Measurements from ENCODE around the gene IL17B.

The IL17B gene

DNA sequence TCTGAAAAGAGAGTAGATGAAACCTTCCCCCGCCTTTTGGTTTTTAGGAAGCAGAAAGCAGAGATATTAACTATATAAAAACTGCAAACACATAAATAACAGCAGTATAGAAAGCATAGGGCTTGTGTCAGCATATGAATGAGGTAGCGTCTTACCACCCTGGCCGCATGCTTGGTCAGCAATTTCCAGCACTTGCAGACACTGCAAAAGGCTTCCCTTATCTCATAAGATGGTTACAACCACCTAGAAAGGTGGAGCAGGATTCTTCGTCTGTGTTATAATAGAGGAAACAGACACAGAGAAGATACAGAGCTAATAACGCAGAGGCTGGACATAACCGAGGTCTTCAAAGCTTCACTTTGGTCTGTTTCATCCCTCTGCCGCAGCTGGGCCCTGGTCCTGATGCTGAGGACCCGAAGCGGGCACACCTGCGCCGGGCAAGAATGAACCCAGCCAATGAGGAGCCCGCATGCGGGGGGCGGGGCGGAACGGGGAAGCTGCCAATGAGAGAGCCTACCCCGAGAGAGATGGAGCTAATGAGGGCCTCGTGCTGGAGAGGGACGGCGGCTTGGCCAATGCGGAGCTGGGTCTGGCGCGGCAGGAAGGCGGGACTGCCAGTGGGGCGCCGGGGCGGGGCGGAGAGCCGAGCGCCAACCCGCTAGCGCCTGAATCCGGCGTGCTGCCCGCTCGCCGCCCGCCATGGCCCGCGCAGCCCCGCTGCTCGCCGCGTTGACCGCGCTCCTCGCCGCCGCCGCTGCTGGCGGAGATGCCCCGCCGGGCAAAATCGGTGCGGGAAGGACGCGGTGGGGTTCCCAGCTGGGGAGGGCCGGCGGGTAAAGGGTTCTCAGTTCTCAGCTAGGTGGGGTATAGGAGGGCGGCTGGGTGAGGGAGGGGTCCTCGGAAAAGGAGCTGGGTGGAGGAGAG, 21.5 kb downstream of the IL17B start, which contains the start of gene PCYOX1L:
Gene PCYOX1L, plus strand, starts transcription at position 677 of the 924 bp plus-strand sequence. Its CDS starts 23 bp downstream, at position 700.
- H3K9me3 ChIP-seq (ENCODE audit: control extremely low read depth in 1 of 5, control insufficient read depth in 4 of 5, insufficient read depth in 2 of 5, low read depth in 1 of 5, low read length in 4 of 5): no peaks in the 10 kb centered on the region
- under 1% methylated on average over 54 of the region's 61 CpGs for WGBS (ENCODE audit: insufficient coverage)
- peaks cover 2 to 16% (median 9%) of the 10 kb centered on the region in 4 experiments for H3K36me3 ChIP-seq (ENCODE audit: control insufficient read depth in 4 of 4, insufficient read depth in 4 of 4, low read length in 3 of 4)
- CTCF ChIA-PET: interaction anchor here (0.9 to 22.5 kb wide), 11 partner anchors 8 to 43 kb away, joined by 3 to 209 read pairs (median 4); partner anchors contain the start of gene IL17B
- H3K27ac ChIP-seq (ENCODE audit: insufficient read depth in 1 of 2, low read depth in 1 of 2, low read length in 2 of 2, poor library complexity in 1 of 2, severe bottlenecking in 2 of 2): peak within 1 kb of the TSS in 1 of 2 experiments; percentile 73
- POLR2A ChIA-PET: interaction anchor here (0.7 to 1.4 kb wide), 2 partner anchors 11 to 23 kb away, joined by 3 to 4 read pairs; no protein-coding TSS in a partner anchor
- peaks cover 2 to 34% (median 13%) of the 10 kb centered on the region in 4 experiments for H3K4me1 ChIP-seq (ENCODE audit: control extremely low read depth in 1 of 4, control insufficient read depth in 4 of 4, insufficient read depth in 4 of 4, low read length in 3 of 4)
- peak; percentile 92 to 96 (median 93) for DNase-seq
- H3K4me3 ChIP-seq (ENCODE audit: control insufficient read depth in 1 of 7, extremely low read depth in 1 of 7, insufficient read depth in 4 of 7, low read depth in 2 of 7, low read length in 6 of 7): peak within 1 kb of the TSS; percentile 67 to 92 (median 82)
- no peaks in the 10 kb centered on the region for H3K27me3 ChIP-seq (replicated peaks in 2 of 5; ENCODE audit: control insufficient read depth in 4 of 5, insufficient read depth in 5 of 5, low read length in 4 of 5)

DNA sequence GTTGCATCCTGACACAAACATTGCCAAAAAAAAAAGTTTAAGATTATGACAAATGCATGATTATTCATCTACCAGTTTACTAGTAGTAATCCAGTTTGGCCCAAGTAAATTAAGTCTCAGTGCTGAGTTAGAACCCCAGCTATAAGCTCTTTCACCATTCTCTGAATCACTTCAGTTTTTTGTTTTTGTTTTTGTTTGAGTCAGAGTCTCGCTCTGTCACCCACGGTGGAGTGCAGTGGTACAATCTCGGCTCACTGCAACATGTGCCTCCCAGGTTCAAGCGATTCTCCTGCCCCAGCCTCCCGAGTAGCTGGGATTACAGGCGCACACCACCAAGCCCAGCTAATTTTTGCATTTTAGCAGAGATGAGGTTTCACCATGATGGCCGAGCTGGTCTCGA, 22.7 kb downstream of the IL17B start:
- Histone ChIP-seq H3K36me3 (ENCODE audit: control insufficient read depth in 4 of 4, insufficient read depth in 4 of 4, low read length in 3 of 4) (peaks cover 2 to 25% (median 13%) of the 10 kb centered on the region in 4 experiments), H3K4me3 (ENCODE audit: control insufficient read depth in 1 of 7, extremely low read depth in 1 of 7, insufficient read depth in 4 of 7, low read depth in 2 of 7, low read length in 6 of 7) (no peak overlapping the region), H3K27ac (ENCODE audit: insufficient read depth in 1 of 2, low read depth in 1 of 2, low read length in 2 of 2, poor library complexity in 1 of 2, severe bottlenecking in 2 of 2) (no peak overlapping the region), H3K27me3 (replicated peaks in 2 of 5; ENCODE audit: control insufficient read depth in 4 of 5, insufficient read depth in 5 of 5, low read length in 4 of 5) (no peaks in the 10 kb centered on the region), H3K9me3 (ENCODE audit: control extremely low read depth in 1 of 5, control insufficient read depth in 4 of 5, insufficient read depth in 2 of 5, low read depth in 1 of 5, low read length in 4 of 5) (no peaks in the 10 kb centered on the region), H3K4me1 (ENCODE audit: control extremely low read depth in 1 of 4, control insufficient read depth in 4 of 4, insufficient read depth in 4 of 4, low read length in 3 of 4) (peaks cover 2 to 34% (median 13%) of the 10 kb centered on the region in 4 experiments)
- ChIA-PET CTCF (interaction anchor here (1.8 to 22.5 kb wide), 4 partner anchors 13 to 39 kb away, joined by 10 to 209 read pairs (median 49); partner anchors contain the start of gene IL17B), POLR2A (no interaction called here)
- DNase-seq: no peak
- WGBS (ENCODE audit: insufficient coverage): 94% methylated on average over 8 of the region's 8 CpGs

DNA sequence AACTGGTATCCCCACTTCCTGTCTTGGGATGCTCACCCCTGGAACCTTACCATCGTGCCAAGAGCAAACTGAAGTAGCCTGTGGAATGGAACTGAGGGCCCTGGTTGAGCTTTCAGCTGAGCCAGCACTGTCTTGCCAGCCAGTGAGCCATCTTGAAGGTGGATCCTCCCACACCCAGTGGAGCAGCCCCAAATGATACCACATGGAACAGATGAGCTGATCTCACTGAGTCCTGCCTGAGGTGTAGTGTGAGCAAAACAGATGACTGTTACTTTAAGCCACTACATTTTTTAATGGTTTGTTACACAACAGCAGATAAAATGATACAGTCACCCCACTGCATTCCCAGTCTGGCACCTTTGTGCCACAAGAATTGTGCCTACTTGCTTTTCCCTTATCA, 23.4 kb downstream of the IL17B start:
- no peak for DNase-seq
- POLR2A ChIA-PET: no interaction called here
- WGBS (ENCODE audit: insufficient coverage): 90% methylated on average over 1 of the region's 1 CpG
- H3K4me1 ChIP-seq (ENCODE audit: control extremely low read depth in 1 of 4, control insufficient read depth in 4 of 4, insufficient read depth in 4 of 4, low read length in 3 of 4): peaks cover 2 to 33% (median 13%) of the 10 kb centered on the region in 4 experiments
- H3K36me3 ChIP-seq (ENCODE audit: control insufficient read depth in 4 of 4, insufficient read depth in 4 of 4, low read length in 3 of 4): peaks cover 5 to 31% (median 18%) of the 10 kb centered on the region in 4 experiments
- no peak overlapping the region for H3K4me3 ChIP-seq (ENCODE audit: control insufficient read depth in 1 of 7, extremely low read depth in 1 of 7, insufficient read depth in 4 of 7, low read depth in 2 of 7, low read length in 6 of 7)
- H3K9me3 ChIP-seq (ENCODE audit: control extremely low read depth in 1 of 5, control insufficient read depth in 4 of 5, insufficient read depth in 2 of 5, low read depth in 1 of 5, low read length in 4 of 5): no peaks in the 10 kb centered on the region
- no peaks in the 10 kb centered on the region for H3K27me3 ChIP-seq (replicated peaks in 2 of 5; ENCODE audit: control insufficient read depth in 4 of 5, insufficient read depth in 5 of 5, low read length in 4 of 5)
- no peak overlapping the region for H3K27ac ChIP-seq (ENCODE audit: insufficient read depth in 1 of 2, low read depth in 1 of 2, low read length in 2 of 2, poor library complexity in 1 of 2, severe bottlenecking in 2 of 2)
- CTCF ChIA-PET: interaction anchor here (0.8 to 22.5 kb wide), 5 partner anchors 13 to 47 kb away, joined by 3 to 209 read pairs (median 17); partner anchors contain the start of gene IL17B

DNA sequence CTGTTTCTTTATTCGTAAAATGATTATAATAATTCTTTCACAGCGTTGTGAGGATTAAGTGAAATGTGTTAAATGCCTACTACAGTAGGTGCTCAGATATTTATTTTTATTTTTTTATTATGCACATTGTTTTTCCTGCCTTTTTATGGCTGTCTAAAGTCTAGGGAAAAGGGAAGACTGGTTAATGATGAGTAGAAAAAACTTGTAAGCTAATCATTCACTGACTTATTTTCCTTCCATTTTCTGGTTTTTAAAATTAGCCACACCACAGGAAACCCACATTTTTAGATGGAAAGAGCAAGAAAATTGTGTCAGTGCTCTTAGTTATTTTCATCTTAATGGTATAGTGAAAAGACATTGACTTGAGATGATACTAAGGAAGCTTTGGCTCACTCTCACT, 25.2 kb downstream of the IL17B start:
- H3K27me3 ChIP-seq (replicated peaks in 2 of 5; ENCODE audit: control insufficient read depth in 4 of 5, insufficient read depth in 5 of 5, low read length in 4 of 5): no peaks in the 10 kb centered on the region
- no peak overlapping the region for H3K27ac ChIP-seq (ENCODE audit: insufficient read depth in 1 of 2, low read depth in 1 of 2, low read length in 2 of 2, poor library complexity in 1 of 2, severe bottlenecking in 2 of 2)
- 100% methylated on average over 1 of the region's 2 CpGs for WGBS (ENCODE audit: insufficient coverage)
- peaks cover 13 to 47% (median 32%) of the 10 kb centered on the region in 4 experiments for H3K36me3 ChIP-seq (ENCODE audit: control insufficient read depth in 4 of 4, insufficient read depth in 4 of 4, low read length in 3 of 4)
- POLR2A ChIA-PET: no interaction called here
- no peak overlapping the region for H3K4me3 ChIP-seq (ENCODE audit: control insufficient read depth in 1 of 7, extremely low read depth in 1 of 7, insufficient read depth in 4 of 7, low read depth in 2 of 7, low read length in 6 of 7)
- H3K9me3 ChIP-seq (ENCODE audit: control extremely low read depth in 1 of 5, control insufficient read depth in 4 of 5, insufficient read depth in 2 of 5, low read depth in 1 of 5, low read length in 4 of 5): no peaks in the 10 kb centered on the region
- H3K4me1 ChIP-seq (ENCODE audit: control extremely low read depth in 1 of 4, control insufficient read depth in 4 of 4, insufficient read depth in 4 of 4, low read length in 3 of 4): peaks cover 0 to 15% (median 9%) of the 10 kb centered on the region in 4 experiments
- CTCF ChIA-PET: interaction anchor here (1.0 to 7.2 kb wide), 5 partner anchors 9 to 39 kb away, joined by 3 to 81 read pairs (median 3); no protein-coding TSS in a partner anchor
- no peak for DNase-seq

DNA sequence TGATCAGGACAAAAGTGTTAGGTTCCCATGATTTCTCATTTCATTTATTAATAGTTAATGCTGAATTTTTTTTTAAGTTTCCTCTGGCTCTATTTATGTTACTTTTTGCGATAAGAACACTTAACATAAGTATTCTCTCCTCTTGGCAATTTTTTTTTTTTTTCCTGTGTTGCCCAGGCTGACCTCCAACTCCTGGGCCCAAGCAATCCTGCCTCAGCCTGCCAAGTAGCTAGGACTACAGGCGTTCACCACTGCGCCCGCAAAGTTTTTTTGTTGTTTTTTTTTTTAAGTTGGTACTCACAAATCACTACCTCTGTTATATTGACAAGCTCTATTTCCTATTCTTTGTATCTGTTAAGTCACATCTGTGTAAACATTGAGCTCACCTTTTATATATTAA, 26.9 kb downstream of the IL17B start:
- peaks cover 0 to 20% (median 6%) of the 10 kb centered on the region in 4 experiments for H3K4me1 ChIP-seq (ENCODE audit: control extremely low read depth in 1 of 4, control insufficient read depth in 4 of 4, insufficient read depth in 4 of 4, low read length in 3 of 4)
- no peak overlapping the region for H3K27ac ChIP-seq (ENCODE audit: insufficient read depth in 1 of 2, low read depth in 1 of 2, low read length in 2 of 2, poor library complexity in 1 of 2, severe bottlenecking in 2 of 2)
- no CpG with 5 or more reads among the region's 4 CpGs for WGBS (ENCODE audit: insufficient coverage)
- ChIA-PET CTCF (interaction anchor here (0.6 to 7.2 kb wide), 3 partner anchors 18 to 88 kb away, joined by 3 to 81 read pairs (median 5); no protein-coding TSS in a partner anchor), POLR2A (no interaction called here)
- no peaks in the 10 kb centered on the region for H3K9me3 ChIP-seq (ENCODE audit: control extremely low read depth in 1 of 5, control insufficient read depth in 4 of 5, insufficient read depth in 2 of 5, low read depth in 1 of 5, low read length in 4 of 5)
- no peak for DNase-seq
- peaks cover 20 to 61% (median 36%) of the 10 kb centered on the region in 4 experiments for H3K36me3 ChIP-seq (ENCODE audit: control insufficient read depth in 4 of 4, insufficient read depth in 4 of 4, low read length in 3 of 4)
- no peak overlapping the region for H3K4me3 ChIP-seq (ENCODE audit: control insufficient read depth in 1 of 7, extremely low read depth in 1 of 7, insufficient read depth in 4 of 7, low read depth in 2 of 7, low read length in 6 of 7)
- H3K27me3 ChIP-seq (replicated peaks in 2 of 5; ENCODE audit: control insufficient read depth in 4 of 5, insufficient read depth in 5 of 5, low read length in 4 of 5): no peaks in the 10 kb centered on the region

DNA sequence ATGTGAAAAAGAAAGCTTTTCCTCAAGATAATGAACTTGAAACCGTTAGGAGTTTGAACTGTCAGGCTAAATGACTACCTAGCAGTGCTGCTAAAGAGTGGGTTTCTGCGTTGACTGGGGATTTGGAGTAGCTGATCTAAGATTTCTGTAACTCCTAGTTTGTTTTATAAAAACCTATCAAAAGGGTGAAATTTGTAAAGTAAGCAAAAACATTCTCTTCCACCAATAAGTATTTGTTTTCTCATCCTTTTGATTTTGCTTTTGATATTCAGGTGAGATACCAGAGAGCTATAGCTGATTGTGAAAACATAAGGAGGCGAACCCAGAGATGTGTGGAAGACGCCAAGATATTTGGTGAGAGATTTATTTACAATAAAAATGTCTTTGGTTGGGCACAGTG, 29.7 kb downstream of the IL17B start:
- ChIA-PET POLR2A (no interaction called here), CTCF (interaction anchor here (0.8 to 2.0 kb wide), 4 partner anchors 8 to 33 kb away, joined by 3 to 7 read pairs (median 4); partner anchors contain the start of gene PCYOX1L)
- Histone ChIP-seq H3K27ac (ENCODE audit: insufficient read depth in 1 of 2, low read depth in 1 of 2, low read length in 2 of 2, poor library complexity in 1 of 2, severe bottlenecking in 2 of 2) (no peak overlapping the region), H3K36me3 (ENCODE audit: control insufficient read depth in 4 of 4, insufficient read depth in 4 of 4, low read length in 3 of 4) (peaks cover 17 to 48% (median 31%) of the 10 kb centered on the region in 4 experiments), H3K4me1 (ENCODE audit: control extremely low read depth in 1 of 4, control insufficient read depth in 4 of 4, insufficient read depth in 4 of 4, low read length in 3 of 4) (peaks cover 9 to 42% (median 23%) of the 10 kb centered on the region in 4 experiments), H3K27me3 (replicated peaks in 2 of 5; ENCODE audit: control insufficient read depth in 4 of 5, insufficient read depth in 5 of 5, low read length in 4 of 5) (no peaks in the 10 kb centered on the region), H3K9me3 (ENCODE audit: control extremely low read depth in 1 of 5, control insufficient read depth in 4 of 5, insufficient read depth in 2 of 5, low read depth in 1 of 5, low read length in 4 of 5) (no peaks in the 10 kb centered on the region), H3K4me3 (ENCODE audit: control insufficient read depth in 1 of 7, extremely low read depth in 1 of 7, insufficient read depth in 4 of 7, low read depth in 2 of 7, low read length in 6 of 7) (no peak overlapping the region)
- no peak for DNase-seq
- WGBS (ENCODE audit: insufficient coverage): 95% methylated on average over 3 of the region's 4 CpGs
